Adrenal gland (tissue), 12 donors: ENCODE results near the gene SLC12A6. TPM values are rescaled to one million over a fixed set of nuclear protein-coding genes. Genes with fewer than 3 reads are reported as not detected.
A peak's percentile ranks its signal among the peaks of the same experiment; 100 is the strongest.

Source experiments
- DNase-seq, 7 donors: peaks; one replicate each; pipeline ENCODE4 v3.0.0-alpha.2; 2019 to 2020
- H3K27ac ChIP-seq, 5 donors: fragments of 200-600 bp; sonication (generic) in 4 of 5; 1 replicate in 3 of 5; 2 replicates in 2 of 5; pipeline versions ENCODE4 v1.5.1 to v1.8.0; 2016 to 2020; ENCODE audit warnings: mild to moderate bottlenecking in 1 of 5
- H3K27me3 ChIP-seq: fragments of 200-600 bp; 2 replicates; pipeline ENCODE4 v1.8.0; 2021
- H3K36me3 ChIP-seq, 2 donors: fragments of 200-600 bp; replicated peaks in 1 of 2; 1 replicate in 1 of 2; 2 replicates in 1 of 2; pipeline versions ENCODE4 v1.5.1 to v1.8.0; 2018 to 2022
- H3K4me1 ChIP-seq, 2 donors: fragments of 200-600 bp; replicated peaks in 1 of 2; 1 replicate in 1 of 2; 2 replicates in 1 of 2; pipeline versions ENCODE4 v1.5.1 to v1.8.0; 2018 to 2021
- H3K4me3 ChIP-seq, 4 donors: fragments of 200-600 bp; sonication (generic) in 3 of 4; one replicate each; pipeline ENCODE4 v1.5.1; 2016 to 2018
- H3K9me3 ChIP-seq, 3 donors: fragments of 200-600 bp; sonication (generic) in 1 of 3; replicated peaks in 1 of 3; 1 replicate in 2 of 3; 2 replicates in 1 of 3; pipeline versions ENCODE4 v1.5.1 to v1.8.0; 2016 to 2021
- POLR2A ChIP-seq, 2 donors: fragments of 450-650 bp; IDR thresholded peaks; one replicate each; pipeline ENCODE4 v1.6.1; 2017; ENCODE audit warnings: antibody characterized with exemption in 2 of 2, mild to moderate bottlenecking in 2 of 2, moderate library complexity in 1 of 2
- WGBS, 4 donors: extraction: QIAGEN DNeasy Blood & Tissue Kit in 2 of 4; methylation state at CpG; one replicate each; pipeline versions ENCODE4 v1.1.5 to v1.1.7; 2013 to 2017; 5-methylcytosine and 5-hydroxymethylcytosine counted together
- intact Hi-C, 2 donors: fragments of 100-400 bp; cut with DNase I; formaldehyde crosslinking; loops; one replicate each; pipeline versions ENCODE4 v1.14.1 to v1.15.0; 2022 to 2023
- polyA plus RNA-seq, 3 donors: library from polyadenylated mRNA; stranded (reverse); fragments of 200-250 nt in 2 of 3; fragments of 350-450 nt in 1 of 3; fragmentation: Illumina TruSeq in 1 of 3; extraction: RNeasy Lipid Tissue Mini Kit (QIAGEN cat#74804) in 1 of 3; gene quantifications; one replicate each; pipeline ENCODE4 v1.2.3, GENCODE V29; 2013 to 2014
- total RNA-seq, 9 donors: library from RNA; depleted of rRNA in 4 of 9; stranded (reverse); fragments of >200 nt in 4 of 9; fragments of 120-200 nt in 1 of 9; fragmentation: NEBNext Ultra II Directional in 1 of 9; extraction: Animal tissue kit (Norgen Biotek cat#: 25700) in 1 of 9; gene quantifications; one replicate each; pipeline versions ENCODE4 v1.1.0 to v1.2.4, GENCODE V29; 2013 to 2023
- TF ChIP-seq, protein P1 (sequence below), 6 experiments: fragments of 450-650 bp in 4 of 6; fragments of 200-600 bp in 2 of 6; sonication (generic) in 1 of 6; IDR thresholded peaks; 1 replicate in 5 of 6; 2 replicates in 1 of 6; pipeline versions ENCODE4 v1.5.1 to v1.8.0; 2016 to 2021; ENCODE audit warnings: antibody characterized with exemption in 6 of 6, mild to moderate bottlenecking in 2 of 6, moderate library complexity in 1 of 6
- donor health status: healthy with polysubstance abuse.
- donor health status: Bipolar disorder and iron deficiency.
- donor health status: DM: yes; HTN: yes; CAD: no.
- donor health status: DM: no; HTN: no; CAD: no.
- donor health status: DM: no; HTN: no; CAD: no.
- donor health status: DM: yes; HTN: yes; CAD: no.

The SLC12A6 gene
- total and polyA plus RNA-seq, 12 donors: 3.3 to 101 (median 17.3) TPM

DNA sequence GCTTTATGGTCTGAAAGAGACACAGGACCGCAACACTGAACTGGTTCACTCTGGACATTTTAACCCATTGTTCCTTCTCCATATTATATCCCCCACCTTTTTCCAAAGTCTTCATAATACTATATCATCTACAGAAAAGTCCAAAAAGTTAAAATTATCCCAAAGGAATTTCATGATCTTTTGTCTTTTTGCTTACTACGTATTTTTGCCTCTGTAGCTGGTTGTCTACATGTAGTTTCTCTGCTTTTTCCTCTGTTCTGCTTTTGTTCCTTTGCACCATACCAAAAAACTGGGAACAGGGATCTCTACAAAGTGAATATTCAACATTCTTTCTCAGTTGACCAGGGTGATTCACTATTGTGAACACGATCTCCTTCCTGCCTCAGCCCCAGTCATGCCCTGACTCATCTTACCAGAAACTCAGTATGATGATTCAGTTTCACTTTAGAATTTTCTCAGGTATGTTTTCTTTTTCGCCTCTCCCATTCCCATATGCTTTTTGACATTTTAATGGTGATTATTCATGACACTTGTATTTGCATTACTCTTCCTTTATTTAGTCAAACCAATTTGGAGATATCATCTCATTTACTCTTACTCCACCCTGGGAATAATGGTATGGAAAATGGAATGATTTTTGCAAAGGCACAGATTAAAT lies 98.3 kb downstream of the SLC12A6 start:
- intact Hi-C loops: loop anchor here in 1 of 2 donors (10.0 kb wide), 1 partner anchor 126 kb away; the partner anchor contains the start of gene LPCAT4
- no peaks in the 10 kb centered on the region for H3K4me1 ChIP-seq

GRCh38 chr15:34233614-34234013 lies 104.0 kb downstream of the SLC12A6 start:
- TF ChIP-seq POLR2A (IDR thresholded peaks at IDR 0.05): no peak
- TF ChIP-seq, protein P1, sequence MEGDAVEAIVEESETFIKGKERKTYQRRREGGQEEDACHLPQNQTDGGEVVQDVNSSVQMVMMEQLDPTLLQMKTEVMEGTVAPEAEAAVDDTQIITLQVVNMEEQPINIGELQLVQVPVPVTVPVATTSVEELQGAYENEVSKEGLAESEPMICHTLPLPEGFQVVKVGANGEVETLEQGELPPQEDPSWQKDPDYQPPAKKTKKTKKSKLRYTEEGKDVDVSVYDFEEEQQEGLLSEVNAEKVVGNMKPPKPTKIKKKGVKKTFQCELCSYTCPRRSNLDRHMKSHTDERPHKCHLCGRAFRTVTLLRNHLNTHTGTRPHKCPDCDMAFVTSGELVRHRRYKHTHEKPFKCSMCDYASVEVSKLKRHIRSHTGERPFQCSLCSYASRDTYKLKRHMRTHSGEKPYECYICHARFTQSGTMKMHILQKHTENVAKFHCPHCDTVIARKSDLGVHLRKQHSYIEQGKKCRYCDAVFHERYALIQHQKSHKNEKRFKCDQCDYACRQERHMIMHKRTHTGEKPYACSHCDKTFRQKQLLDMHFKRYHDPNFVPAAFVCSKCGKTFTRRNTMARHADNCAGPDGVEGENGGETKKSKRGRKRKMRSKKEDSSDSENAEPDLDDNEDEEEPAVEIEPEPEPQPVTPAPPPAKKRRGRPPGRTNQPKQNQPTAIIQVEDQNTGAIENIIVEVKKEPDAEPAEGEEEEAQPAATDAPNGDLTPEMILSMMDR (IDR thresholded peaks at IDR 0.05): no peak
- H3K27me3 ChIP-seq: no peaks in the 10 kb centered on the region
- H3K9me3 ChIP-seq: no peaks in the 10 kb centered on the region
- no peaks in the 10 kb centered on the region for H3K4me1 ChIP-seq
- no peak overlapping the region for H3K4me3 ChIP-seq
- peaks cover 0 to 45% of the 10 kb centered on the region in 2 donors for H3K36me3 ChIP-seq
- WGBS, 4 donors: 85 to 87% (median 86%) methylated on average over 6 of the region's 6 CpGs
- no peak for DNase-seq
- intact Hi-C loops: loop anchor here in 1 of 2 donors (10.0 kb wide), 1 partner anchor 131 kb away; the partner anchor contains the start of gene LPCAT4
- no peak overlapping the region for H3K27ac ChIP-seq

More for the DNA sequence above, 98.3 kb downstream of the SLC12A6 start:
- 75 to 84% (median 77%) methylated on average over 4 of the region's 4 CpGs for WGBS, 4 donors
- peak in 4 of 7 donors; percentile 22 to 53 (median 39) for DNase-seq
- Histone ChIP-seq H3K36me3 (peaks cover 0 to 31% of the 10 kb centered on the region in 2 donors), H3K27me3 (no peaks in the 10 kb centered on the region), H3K9me3 (no peaks in the 10 kb centered on the region), H3K27ac (peak overlapping the region in 1 of 5 donors; percentile 29), H3K4me3 (no peak overlapping the region)
- TF ChIP-seq, protein P1 (IDR thresholded peaks at IDR 0.05): no peak
- no peak for TF ChIP-seq POLR2A (IDR thresholded peaks at IDR 0.05)

GRCh38 chr15:34223904-34224596 lies 113.5 kb downstream of the SLC12A6 start:
- Histone ChIP-seq H3K27ac (peak overlapping the region; percentile 65 to 88 (median 81)), H3K4me3 (peak overlapping the region in 3 of 4 donors; percentile 65 to 93 (median 92)), H3K4me1 (peaks cover 12 to 24% of the 10 kb centered on the region in 2 donors), H3K9me3 (no peaks in the 10 kb centered on the region), H3K36me3 (peaks cover 0 to 15% of the 10 kb centered on the region in 2 donors), H3K27me3 (no peaks in the 10 kb centered on the region)
- intact Hi-C loops: no loop called here
- no peak for DNase-seq
- WGBS, 4 donors: 40 to 56% (median 47%) methylated on average over 22 to 24 of the region's 24 CpGs
- TF ChIP-seq, protein P1 (IDR thresholded peaks at IDR 0.05): no peak
- TF ChIP-seq POLR2A (IDR thresholded peaks at IDR 0.05): no peak

- TF ChIP-seq, protein P1 (IDR thresholded peaks at IDR 0.05): no peak
- TF ChIP-seq POLR2A (IDR thresholded peaks at IDR 0.05): no peak
- no peaks in the 10 kb centered on the region for H3K4me1 ChIP-seq
- no peaks in the 10 kb centered on the region for H3K9me3 ChIP-seq
- intact Hi-C loops: loop anchor here in 1 of 2 donors (10.0 kb wide), 2 partner anchors 113 to 153 kb away; partner anchors contain the start of genes EMC7 and PGBD4
- 73 to 85% (median 77%) methylated on average over 7 of the region's 7 CpGs for WGBS, 4 donors
- DNase-seq: no peak
- no peaks in the 10 kb centered on the region for H3K36me3 ChIP-seq
- no peaks in the 10 kb centered on the region for H3K27me3 ChIP-seq
- no peak overlapping the region for H3K27ac ChIP-seq
- H3K4me3 ChIP-seq: no peak overlapping the region
Measured at GRCh38 chr15:34217587-34218225, 119.9 kb downstream of the SLC12A6 start.
